ENCODE measurements around the gene PPP2R5E.

PPP2R5E gene

GRCh38 chr14:63474111-63474510 lies 69.1 kb downstream of the PPP2R5E start:
- no peak overlapping the region for H3K4me3 ChIP-seq (ENCODE audit: low read length)
- DNase-seq (ENCODE audit: low read depth) = no peak
- no peak for TF ChIP-seq CTCF (conservative IDR thresholded peaks at IDR 0.05; ENCODE audit: low read length)

GRCh38 chr14:63472986-63473788 lies 70.0 kb downstream of the PPP2R5E start:
- TF ChIP-seq CTCF (conservative IDR thresholded peaks at IDR 0.05; ENCODE audit: low read length) = no peak
- H3K4me3 ChIP-seq (ENCODE audit: low read length) = no peak overlapping the region
- peak; percentile 46 for DNase-seq (ENCODE audit: low read depth)

GRCh38 chr14:63470962-63471793 lies 72.0 kb downstream of the PPP2R5E start:
- peak; percentile 69 for DNase-seq (ENCODE audit: low read depth)
- no peak overlapping the region for H3K4me3 ChIP-seq (ENCODE audit: low read length)
- TF ChIP-seq CTCF (conservative IDR thresholded peaks at IDR 0.05; ENCODE audit: low read length) = no peak

DNA sequence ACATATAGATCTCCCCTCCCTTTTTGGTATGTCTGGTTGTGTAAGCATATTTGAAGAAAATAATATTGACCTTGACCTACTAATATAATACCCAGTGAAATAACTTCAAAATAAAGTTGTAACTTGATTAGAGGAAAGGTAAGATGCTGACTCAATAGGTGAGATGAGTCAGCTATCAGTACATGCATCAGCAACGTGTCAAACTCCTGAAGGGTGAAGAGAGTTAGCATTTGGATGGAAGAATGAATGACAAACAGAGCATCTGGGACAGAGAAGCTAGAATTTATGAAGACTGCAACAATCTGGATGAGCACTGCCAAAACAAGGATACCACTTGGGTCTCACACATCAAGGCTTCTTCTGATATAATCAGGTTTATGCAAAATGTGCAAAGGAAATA lies 74.9 kb downstream of the PPP2R5E start:
- DNase-seq (ENCODE audit: low read depth) = no peak
- H3K4me3 ChIP-seq (ENCODE audit: low read length) = no peak overlapping the region
- no peak for TF ChIP-seq CTCF (conservative IDR thresholded peaks at IDR 0.05; ENCODE audit: low read length)

DNA sequence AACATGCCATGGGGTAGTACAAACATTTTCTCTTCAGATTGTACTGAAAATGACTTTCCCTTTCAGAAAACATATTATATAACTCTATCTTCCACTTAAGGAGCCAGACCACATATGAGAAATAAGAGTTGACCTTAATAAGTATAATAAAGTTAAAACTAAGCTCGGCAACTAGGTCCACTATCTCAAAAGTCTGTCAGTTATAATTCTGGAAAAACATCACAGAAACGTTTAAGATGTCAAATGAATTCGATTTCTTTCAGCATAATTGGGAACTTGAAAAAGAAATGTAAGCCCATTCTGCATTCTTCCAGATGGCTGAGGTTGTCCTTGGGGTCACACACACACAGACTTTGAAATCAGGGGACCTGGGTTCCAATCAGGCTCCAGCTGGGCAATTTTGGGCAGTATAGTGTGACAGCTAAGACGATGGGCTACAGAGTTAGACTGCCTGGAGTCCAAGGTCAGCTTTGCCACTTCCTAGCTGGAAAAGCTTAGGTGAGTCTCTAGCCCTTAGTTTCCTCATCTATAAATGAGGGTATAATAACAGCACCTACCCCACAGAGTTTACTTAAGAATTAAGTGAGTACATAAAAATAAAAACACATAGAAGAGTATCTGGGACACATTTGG lies 75.6 kb downstream of the PPP2R5E start:
- DNase-seq (ENCODE audit: low read depth) = no peak
- TF ChIP-seq CTCF (conservative IDR thresholded peaks at IDR 0.05; ENCODE audit: low read length) = no peak
- no peak overlapping the region for H3K4me3 ChIP-seq (ENCODE audit: low read length)

- TF ChIP-seq CTCF (conservative IDR thresholded peaks at IDR 0.05; ENCODE audit: low read length) = no peak
- H3K4me3 ChIP-seq (ENCODE audit: low read length) = no peak overlapping the region
- no peak for DNase-seq (ENCODE audit: low read depth)
Measured at GRCh38 chr14:63465347-63465746, 77.8 kb downstream of the PPP2R5E start.

Measured in AG10803 (cell line).